K562 (cell line): ENCODE results near the gene FARSA. TPM values are rescaled to one million over a fixed set of nuclear protein-coding genes. Genes with fewer than 3 reads are reported as not detected.
A peak's percentile ranks its signal among the peaks of the same experiment; 100 is the strongest.

Source experiments
- ATAC-seq: fragments of 200-7000 bp; cut with Tn5 transposase; 3 replicates; pipeline ENCODE4 v1.9.1; 2020; ENCODE audit warnings: moderate library complexity
- BruUV-seq: library from RNA; stranded (reverse); fragments of 400-500 nt; replicated peaks from 2 replicates; lab custom pipeline; 2021; lab: Mats Ljungman, UMichigan
- CTCF ChIA-PET: fragments of 300-600 bp; formaldehyde crosslinking; extraction: SDS; loops from one replicate; lab custom pipeline; 2021; ENCODE audit warnings: low intra/inter-chr PET ratio; lab: Yijun Ruan, JAX
- POLR2A ChIA-PET: fragments of 300-600, 350-650 bp; sonication (Branson Sonifier 250); formaldehyde crosslinking; extraction: SDS; loops from one replicate; lab custom pipeline; 2021; ENCODE audit warnings: antibody characterized with exemption, inconsistent platforms; lab: Yijun Ruan, JAX
- DNase-seq, 4 experiments: peaks; one replicate each; pipeline versions ENCODE4 v3.0.0 to v3.0.0-alpha.2; 2011 to 2018; ENCODE audit warnings: low spot score in 3 of 4, mixed read lengths in 3 of 4; ENCODE audit errors: extremely low read depth in 1 of 4
- FAIRE-seq: peaks from 2 replicates; lab custom pipeline; 2011; peaks lifted over from hg19 to GRCh38; lab: Jason Lieb, UNC
- H2AFZ ChIP-seq: 2 replicates; pipeline ENCODE4 v1.6.0; 2011; ENCODE audit warnings: low read depth, low read length, control low read depth, inconsistent platforms
- H3K27ac ChIP-seq: fragments of 200-600 bp; 3 replicates; pipeline ENCODE4 v1.8.0; 2011; ENCODE audit warnings: low read depth, mild to moderate bottlenecking, control low read depth, inconsistent platforms, low read length, moderate library complexity, mixed read lengths; ENCODE audit errors: extremely low read depth
- H3K27me3 ChIP-seq, 2 experiments: fragments of 300-600 bp in 1 of 2; 2 replicates in 1 of 2; 3 replicates in 1 of 2; pipeline versions ENCODE4 v1.6.0 to v1.8.0; 2011; ENCODE audit warnings: inconsistent platforms in 2 of 2, low read length in 2 of 2, mild to moderate bottlenecking in 1 of 2, mixed read lengths in 1 of 2, moderate library complexity in 1 of 2; ENCODE audit not compliant: control insufficient read depth in 2 of 2, insufficient read depth in 2 of 2
- H3K36me3 ChIP-seq: fragments of 300-600 bp; 3 replicates; pipeline ENCODE4 v1.8.0; 2011; ENCODE audit warnings: mild to moderate bottlenecking, low read length, inconsistent platforms; ENCODE audit not compliant: control insufficient read depth, insufficient read depth
- H3K4me1 ChIP-seq, 2 experiments: fragments of 200-600 bp in 1 of 2; replicated peaks in 1 of 2; 2 replicates in 1 of 2; 3 replicates in 1 of 2; pipeline versions ENCODE4 v1.5.1 to v1.8.0; 2011; ENCODE audit warnings: inconsistent platforms in 2 of 2, low read length in 2 of 2, mild to moderate bottlenecking in 1 of 2, mixed read lengths in 1 of 2, moderate library complexity in 1 of 2; ENCODE audit not compliant: control insufficient read depth in 2 of 2, insufficient read depth in 2 of 2
- H3K4me2 ChIP-seq: 2 replicates; pipeline ENCODE4 v1.6.1; 2011; ENCODE audit warnings: low read length, control low read depth, inconsistent platforms, mixed read lengths; ENCODE audit not compliant: insufficient read depth
- H3K4me3 ChIP-seq: fragments of 200-600 bp; sonication (generic), shearing (Covaris generic); 2 replicates; pipeline ENCODE4 v1.5.1; 2016; ENCODE audit warnings: control low read depth, inconsistent platforms
- H3K79me2 ChIP-seq: fragments of 200-600 bp; 3 replicates; pipeline ENCODE4 v1.8.0; 2011; ENCODE audit warnings: low read length, inconsistent platforms; ENCODE audit not compliant: control insufficient read depth, insufficient read depth
- H3K9ac ChIP-seq, 2 experiments: 2 replicates each; pipeline versions ENCODE4 v1.6.0 to v1.6.1; 2011; ENCODE audit warnings: low read depth in 2 of 2, low read length in 2 of 2, control low read depth in 1 of 2, inconsistent platforms in 1 of 2, mild to moderate bottlenecking in 1 of 2, mixed read lengths in 1 of 2; ENCODE audit not compliant: insufficient read depth in 1 of 2
- H3K9me1 ChIP-seq: one replicate; pipeline ENCODE4 v1.6.0; 2011; ENCODE audit warnings: inconsistent platforms, mild to moderate bottlenecking, low read length, moderate library complexity; ENCODE audit not compliant: control insufficient read depth, insufficient read depth
- H3K9me3 ChIP-seq: replicated peaks from 2 replicates; pipeline ENCODE4 v1.5.1; 2011; ENCODE audit warnings: low read depth, low read length, inconsistent platforms; ENCODE audit not compliant: control insufficient read depth, insufficient read depth
- H4K20me1 ChIP-seq: replicated peaks from 2 replicates; pipeline ENCODE4 v1.6.1; 2011; ENCODE audit warnings: low read length, inconsistent platforms, mixed read lengths; ENCODE audit not compliant: control insufficient read depth, insufficient read depth
- BRCA1 ChIP-seq, 2 experiments: fragments of 450-650 bp in 1 of 2; sonication (generic) in 1 of 2; formaldehyde crosslinking in 1 of 2; IDR thresholded peaks; 2 replicates each; pipeline versions ENCODE4 v1.5.0 to v1.6.1; 2017 to 2020; ENCODE audit warnings: mild to moderate bottlenecking in 1 of 2, missing genetic modification reagents in 1 of 2
- HMBOX1 ChIP-seq: sonication (generic); IDR thresholded peaks from 2 replicates; pipeline ENCODE4 v1.6.1; 2016
- HMGN3 ChIP-seq: IDR thresholded peaks from 2 replicates; pipeline ENCODE4 v1.6.1; 2011; ENCODE audit warnings: borderline replicate concordance, low read depth, mild to moderate bottlenecking, mixed read lengths, low read length; ENCODE audit not compliant: insufficient read length; ENCODE audit errors: extremely low read depth
- HMGXB4 ChIP-seq: sonication (generic); formaldehyde crosslinking; IDR thresholded peaks from 2 replicates; pipeline ENCODE4 v1.8.1; 2023; ENCODE audit warnings: mild to moderate bottlenecking, missing genetic modification reagents
- MTA2 ChIP-seq: fragments of 450-650 bp; IDR thresholded peaks from 2 replicates; pipeline ENCODE4 v1.6.1; 2016; ENCODE audit warnings: low read depth
- NONO ChIP-seq, 2 experiments: fragments of 200-400 bp in 1 of 2; fragments of 450-650 bp in 1 of 2; formaldehyde crosslinking in 1 of 2; IDR thresholded peaks; 2 replicates each; pipeline ENCODE4 v1.6.1; 2017; ENCODE audit warnings: low read depth in 2 of 2, mild to moderate bottlenecking in 2 of 2, moderate library complexity in 2 of 2, low read length in 1 of 2
- POLR2B ChIP-seq: fragments of 450-650 bp; IDR thresholded peaks from 2 replicates; pipeline ENCODE4 v1.6.1; 2018; ENCODE audit warnings: low read depth; ENCODE audit not compliant: partially characterized antibody
- POLR3G ChIP-seq: IDR thresholded peaks from 2 replicates; pipeline ENCODE4 v1.6.1; 2011; ENCODE audit not compliant: insufficient read length, insufficient replicate concordance; ENCODE audit errors: extremely low read depth
- RBFOX2 ChIP-seq: fragments of 200-400 bp; formaldehyde crosslinking; IDR thresholded peaks from 2 replicates; pipeline ENCODE4 v1.6.1; 2017; ENCODE audit warnings: low read depth, mild to moderate bottlenecking, low read length, moderate library complexity
- RBM14 ChIP-seq: fragments of 200-400 bp; formaldehyde crosslinking; IDR thresholded peaks from 2 replicates; pipeline ENCODE4 v1.6.1; 2018; ENCODE audit warnings: low read depth, mild to moderate bottlenecking, low read length, moderate library complexity, borderline replicate concordance; ENCODE audit not compliant: insufficient read depth
- RBM15 ChIP-seq: fragments of 200-400 bp; formaldehyde crosslinking; IDR thresholded peaks from 2 replicates; pipeline ENCODE4 v1.6.1; 2018; ENCODE audit warnings: mild to moderate bottlenecking, low read length, moderate library complexity; ENCODE audit not compliant: insufficient read depth
- RFX5 ChIP-seq: IDR thresholded peaks from 2 replicates; pipeline ENCODE4 v1.6.1; 2011; ENCODE audit warnings: low read depth, mild to moderate bottlenecking, improper control_type of control experiment, low read length
- SPI1 ChIP-seq: IDR thresholded peaks from 2 replicates; pipeline ENCODE4 v1.6.1; 2011; ENCODE audit warnings: low read depth, low read length, control low read depth, borderline replicate concordance
- ZEB2 ChIP-seq: fragments of 450-650 bp; IDR thresholded peaks from 2 replicates; pipeline ENCODE4 v1.6.1; 2016
- ZFP36 ChIP-seq: fragments of 150-350 bp; IDR thresholded peaks from 2 replicates; pipeline ENCODE4 v1.6.1; 2018; ENCODE audit warnings: low read length, low read depth; ENCODE audit not compliant: partially characterized antibody
- ZNF121 ChIP-seq: sonication (generic); formaldehyde crosslinking; conservative IDR thresholded peaks from 2 replicates; pipeline ENCODE4 v1.8.0; 2022; ENCODE audit warnings: missing genetic modification reagents
- ZNF311 ChIP-seq: fragments of 250-450 bp; sonication (Bioruptor Pico); IDR thresholded peaks from 2 replicates; pipeline ENCODE4 v1.4.0; 2020; ENCODE audit warnings: mild to moderate bottlenecking, moderate library complexity
- ZNF766 ChIP-seq: fragments of 200-800 bp; sonication (Bioruptor generic); conservative IDR thresholded peaks from 2 replicates; pipeline ENCODE4 v1.6.1; 2016; ENCODE audit warnings: missing genetic modification characterization, missing compliant biosample characterization
- WGBS: fragments of 100-300 bp; shearing (Covaris generic); methylation state at CpG from one replicate; pipeline ENCODE4 v1.1.6; 2016; ENCODE audit warnings: low coverage, mixed read lengths; ENCODE audit not compliant: insufficient coverage; ENCODE audit errors: missing lambda C conversion rate; 5-methylcytosine and 5-hydroxymethylcytosine counted together
- in situ Hi-C: fragments of 300-500 bp; cut with MboI; formaldehyde crosslinking; loops from 4 replicates; pipeline ENCODE4 v1.15.0; 2018; ENCODE audit warnings: inconsistent platforms, mixed read lengths
- intact Hi-C: fragments of 100-400 bp; cut with micrococcal nuclease; formaldehyde crosslinking; loops from 2 replicates; pipeline ENCODE4 v1.14.2; 2022
- polyA plus RNA-seq, 8 experiments: library from polyadenylated mRNA; depleted of rRNA in 4 of 8; stranded (reverse) in 5 of 8; unstranded in 3 of 8; fragments of >200 nt; fragmentation: Nextera tagmentation in 2 of 8; fragmentation: Illumina TruSeq in 1 of 8; extraction: Ambion mirVana in 2 of 8; extraction: Trizol in 1 of 8; gene quantifications; 2 replicates each; pipeline versions ENCODE4 v1.2.1 to v1.2.3, GENCODE V29; 2011 to 2014; ENCODE audit warnings: inconsistent platforms in 1 of 8, missing spikeins in 1 of 8
- total RNA-seq, 7 experiments: library from RNA; depleted of rRNA in 6 of 7; stranded (reverse); fragments of >200 nt in 6 of 7; fragmentation: Illumina TruSeq in 2 of 7; extraction: Trizol in 2 of 7; gene quantifications; 2 replicates each; pipeline versions ENCODE4 v1.2.1 to v1.2.3, GENCODE V29; 2011 to 2021; ENCODE audit warnings: low replicate concordance in 1 of 7
- TF ChIP-seq, protein P1 (sequence below): sonication (generic); formaldehyde crosslinking; IDR thresholded peaks from 2 replicates; pipeline ENCODE4 v1.8.0; 2022; ENCODE audit warnings: mild to moderate bottlenecking, missing genetic modification reagents

Gene FARSA
- total and polyA plus RNA-seq, 9 of the 15 experiments (the other 6 are each of a cell fraction or from before 2014, with no cell fraction given) = 25.2 to 237 (median 89.6) TPM

GRCh38 chr19:12907166-12907565 lies 26.3 kb downstream of the FARSA start:
- POLR2A ChIA-PET = interaction anchor here (1.1 to 3.4 kb wide), 5 partner anchors 8 to 21 kb away, joined by 3 to 11 read pairs (median 6); partner anchors contain the start of genes GCDH, KLF1 and SYCE2
- TF ChIP-seq POLR2B (no peak), HMBOX1 (no peak), ZNF121 (CRISPR knock-in tag) (no peak), RBFOX2 (no peak), RBM15 (no peak), NONO (IDR thresholded peaks at IDR 0.05; ENCODE audit: low read depth in 2 of 2, low read length in 1 of 2) (no peak), RFX5 (no peak), ZEB2 (no peak), RBM14 (no peak), BRCA1 (IDR thresholded peaks at IDR 0.05) (no peak), BRCA1 (CRISPR knock-in tag; IDR thresholded peaks at IDR 0.05) (no peak), SPI1 (no peak), MTA2 (no peak), HMGXB4 (CRISPR knock-in tag) (no peak), ZFP36 (no peak), ZNF766 (no peak), ZNF311 (no peak), HMGN3 (no peak), POLR3G (no peak)
- TF ChIP-seq, protein P1, sequence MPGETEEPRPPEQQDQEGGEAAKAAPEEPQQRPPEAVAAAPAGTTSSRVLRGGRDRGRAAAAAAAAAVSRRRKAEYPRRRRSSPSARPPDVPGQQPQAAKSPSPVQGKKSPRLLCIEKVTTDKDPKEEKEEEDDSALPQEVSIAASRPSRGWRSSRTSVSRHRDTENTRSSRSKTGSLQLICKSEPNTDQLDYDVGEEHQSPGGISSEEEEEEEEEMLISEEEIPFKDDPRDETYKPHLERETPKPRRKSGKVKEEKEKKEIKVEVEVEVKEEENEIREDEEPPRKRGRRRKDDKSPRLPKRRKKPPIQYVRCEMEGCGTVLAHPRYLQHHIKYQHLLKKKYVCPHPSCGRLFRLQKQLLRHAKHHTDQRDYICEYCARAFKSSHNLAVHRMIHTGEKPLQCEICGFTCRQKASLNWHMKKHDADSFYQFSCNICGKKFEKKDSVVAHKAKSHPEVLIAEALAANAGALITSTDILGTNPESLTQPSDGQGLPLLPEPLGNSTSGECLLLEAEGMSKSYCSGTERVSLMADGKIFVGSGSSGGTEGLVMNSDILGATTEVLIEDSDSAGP (CRISPR knock-in tag) = no peak
- TF ChIP-seq, all 486 proteins: peak for 0

More at GRCh38 chr19:12907166-12907565, 26.3 kb downstream of the FARSA start:
- no peak overlapping the region for H3K4me2 ChIP-seq
- H3K27ac ChIP-seq = no peak overlapping the region
- CTCF ChIA-PET = no interaction called here
- peaks cover 6% of the 10 kb centered on the region; the same call in 1 of the 3 replicates for H3K36me3 ChIP-seq
- no peaks in the 10 kb centered on the region for H3K27me3 ChIP-seq
- peak in 1 of 4 experiments; percentile 9 for DNase-seq
- no peak for ATAC-seq
- H3K4me3 ChIP-seq = no peak overlapping the region
- in situ Hi-C loops (no loop called here), intact Hi-C loops (no loop called here)
- no peaks in the 10 kb centered on the region for H3K79me2 ChIP-seq
- peak overlapping the region in 1 of 2 experiments; percentile 43; a peak in 1 of 4 replicates for H3K9ac ChIP-seq
- peaks cover 8 to 9% of the 10 kb centered on the region in 2 experiments; a peak in 4 of 5 replicates for H3K4me1 ChIP-seq
- BruUV-seq = no TSS peak
- no peaks in the 10 kb centered on the region for H3K9me3 ChIP-seq
- WGBS = 92% methylated on average over 9 of the region's 9 CpGs
- H4K20me1 ChIP-seq = no peaks in the 10 kb centered on the region
- FAIRE-seq = peak; percentile 37
- no peak overlapping the region for H2AFZ ChIP-seq
- no peaks in the 10 kb centered on the region for H3K9me1 ChIP-seq
